Thyroid gland (tissue), 4 donors: ENCODE data around the gene SLC52A3.
"Not testable (repeated sequence)": the region's sequence is repeated elsewhere in the genome, so short reads cannot be mapped to it uniquely, and the experiment has no call there.

Source experiments
- POLR2A ChIP-seq, 2 donors: fragments of 450-650 bp; IDR thresholded peaks; one replicate each; pipeline ENCODE4 v1.6.1; 2017; ENCODE audit warnings: antibody characterized with exemption in 2 of 2, mild to moderate bottlenecking in 2 of 2, moderate library complexity in 1 of 2
- TF ChIP-seq, protein P1 (sequence below), 6 experiments: fragments of 200-600 bp in 3 of 6; fragments of 450-650 bp in 3 of 6; sonication (generic) in 3 of 6; IDR thresholded peaks; one replicate each; pipeline ENCODE4 v1.5.1; 2016 to 2019; ENCODE audit warnings: antibody characterized with exemption in 6 of 6, mild to moderate bottlenecking in 2 of 6, inconsistent platforms in 1 of 6, moderate library complexity in 1 of 6

DNA sequence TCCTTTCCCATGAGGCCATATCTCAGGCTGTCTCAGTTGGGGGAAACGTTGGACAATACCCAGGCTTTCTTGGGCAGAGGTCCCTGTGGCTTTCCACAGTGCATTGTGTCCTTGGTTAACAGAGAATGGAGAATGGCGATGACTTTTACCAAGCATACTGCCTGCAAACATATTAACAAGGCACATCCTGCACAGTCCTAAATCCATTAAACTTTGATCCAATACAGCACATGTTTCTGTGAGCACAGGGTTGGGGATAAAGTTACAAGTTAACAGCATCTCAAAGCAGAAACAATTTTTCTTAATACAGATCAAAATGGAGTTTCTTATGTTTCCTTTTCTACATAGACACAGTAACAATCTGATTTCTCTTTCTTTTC is 44.1 kb upstream of the SLC52A3 start:
- TF ChIP-seq POLR2A (IDR thresholded peaks at IDR 0.05), result not testable (repeated sequence)
- TF ChIP-seq, protein P1, sequence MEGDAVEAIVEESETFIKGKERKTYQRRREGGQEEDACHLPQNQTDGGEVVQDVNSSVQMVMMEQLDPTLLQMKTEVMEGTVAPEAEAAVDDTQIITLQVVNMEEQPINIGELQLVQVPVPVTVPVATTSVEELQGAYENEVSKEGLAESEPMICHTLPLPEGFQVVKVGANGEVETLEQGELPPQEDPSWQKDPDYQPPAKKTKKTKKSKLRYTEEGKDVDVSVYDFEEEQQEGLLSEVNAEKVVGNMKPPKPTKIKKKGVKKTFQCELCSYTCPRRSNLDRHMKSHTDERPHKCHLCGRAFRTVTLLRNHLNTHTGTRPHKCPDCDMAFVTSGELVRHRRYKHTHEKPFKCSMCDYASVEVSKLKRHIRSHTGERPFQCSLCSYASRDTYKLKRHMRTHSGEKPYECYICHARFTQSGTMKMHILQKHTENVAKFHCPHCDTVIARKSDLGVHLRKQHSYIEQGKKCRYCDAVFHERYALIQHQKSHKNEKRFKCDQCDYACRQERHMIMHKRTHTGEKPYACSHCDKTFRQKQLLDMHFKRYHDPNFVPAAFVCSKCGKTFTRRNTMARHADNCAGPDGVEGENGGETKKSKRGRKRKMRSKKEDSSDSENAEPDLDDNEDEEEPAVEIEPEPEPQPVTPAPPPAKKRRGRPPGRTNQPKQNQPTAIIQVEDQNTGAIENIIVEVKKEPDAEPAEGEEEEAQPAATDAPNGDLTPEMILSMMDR (IDR thresholded peaks at IDR 0.05), result not testable (repeated sequence)
